Liver (tissue), 9 donors: ENCODE results near the gene NHP2. TPM values are rescaled to one million over a fixed set of nuclear protein-coding genes. Genes with fewer than 3 reads are reported as not detected.

ENCODE experiments used
- DNase-seq: peaks from one replicate; pipeline ENCODE4 v3.0.0-alpha.2; 2017; ENCODE audit warnings: low spot score
- H3K27ac ChIP-seq, 2 donors: one replicate each; pipeline ENCODE4 v1.7.0; 2013; ENCODE audit warnings: inconsistent platforms in 2 of 2, low read length in 2 of 2, control low read depth in 1 of 2, low read depth in 1 of 2, mild to moderate bottlenecking in 1 of 2
- H3K27me3 ChIP-seq, 4 donors: one replicate each; pipeline versions ENCODE4 v1.6.1 to v1.7.0; 2013; ENCODE audit warnings: low read length in 3 of 4, inconsistent platforms in 1 of 4, mild to moderate bottlenecking in 1 of 4, moderate library complexity in 1 of 4; ENCODE audit not compliant: control insufficient read depth in 4 of 4, insufficient read depth in 4 of 4
- H3K36me3 ChIP-seq, 4 donors: one replicate each; pipeline versions ENCODE4 v1.6.1 to v1.7.0; 2013; ENCODE audit warnings: low read length in 3 of 4, mild to moderate bottlenecking in 3 of 4, low read depth in 1 of 4, moderate library complexity in 1 of 4; ENCODE audit not compliant: control insufficient read depth in 4 of 4, insufficient read depth in 3 of 4
- H3K4me1 ChIP-seq, 4 donors: one replicate each; pipeline versions ENCODE4 v1.6.1 to v1.7.0; 2013; ENCODE audit warnings: low read length in 3 of 4, mild to moderate bottlenecking in 3 of 4, moderate library complexity in 1 of 4; ENCODE audit not compliant: control insufficient read depth in 4 of 4, insufficient read depth in 4 of 4
- H3K4me3 ChIP-seq, 3 donors: one replicate each; pipeline versions ENCODE4 v1.6.1 to v1.7.0; 2013; ENCODE audit warnings: low read length in 3 of 3, control low read depth in 1 of 3, low read depth in 1 of 3, mild to moderate bottlenecking in 1 of 3
- H3K9ac ChIP-seq, 2 donors: one replicate each; pipeline ENCODE4 v1.7.0; 2013; ENCODE audit warnings: low read length in 2 of 2, mild to moderate bottlenecking in 2 of 2, moderate library complexity in 2 of 2, control low read depth in 1 of 2, low read depth in 1 of 2
- H3K9me3 ChIP-seq, 4 donors: one replicate each; pipeline versions ENCODE4 v1.6.1 to v1.7.0; 2013; ENCODE audit warnings: low read length in 3 of 4; ENCODE audit not compliant: control insufficient read depth in 4 of 4
- EGR1 ChIP-seq, 2 donors: IDR thresholded peaks; 2 replicates each; pipeline ENCODE4 v1.6.1; 2016 to 2018; ENCODE audit warnings: antibody characterized with exemption in 2 of 2, low read depth in 2 of 2
- FOXA1 ChIP-seq: IDR thresholded peaks from 2 replicates; pipeline ENCODE4 v1.6.1; 2016; ENCODE audit warnings: antibody characterized with exemption
- FOXA2 ChIP-seq: IDR thresholded peaks from 2 replicates; pipeline ENCODE4 v1.6.1; 2016; ENCODE audit warnings: antibody characterized with exemption
- GABPA ChIP-seq, 2 donors: IDR thresholded peaks in 1 of 2; conservative IDR thresholded peaks in 1 of 2; 2 replicates each; pipeline ENCODE4 v1.6.1; 2016; ENCODE audit warnings: antibody characterized with exemption in 2 of 2, mild to moderate bottlenecking in 1 of 2, moderate library complexity in 1 of 2
- HNF4A ChIP-seq, 2 donors: conservative IDR thresholded peaks; 2 replicates each; pipeline ENCODE4 v1.6.1; 2016; ENCODE audit warnings: antibody characterized with exemption in 2 of 2, mild to moderate bottlenecking in 2 of 2
- HNF4G ChIP-seq: IDR thresholded peaks from 2 replicates; pipeline ENCODE4 v1.6.1; 2016; ENCODE audit warnings: antibody characterized with exemption
- JUND ChIP-seq, 2 donors: IDR thresholded peaks; 2 replicates each; pipeline ENCODE4 v1.6.1; 2016; ENCODE audit warnings: antibody characterized with exemption in 2 of 2
- NR2F2 ChIP-seq: IDR thresholded peaks from 2 replicates; pipeline ENCODE4 v1.6.1; 2016; ENCODE audit warnings: antibody characterized with exemption
- RAD21 ChIP-seq, 2 donors: IDR thresholded peaks; 2 replicates each; pipeline ENCODE4 v1.6.1; 2016; ENCODE audit warnings: antibody characterized with exemption in 2 of 2, mild to moderate bottlenecking in 2 of 2
- RXRA ChIP-seq, 2 donors: IDR thresholded peaks; 2 replicates each; pipeline ENCODE4 v1.6.1; 2017 to 2018; ENCODE audit warnings: antibody characterized with exemption in 2 of 2, mild to moderate bottlenecking in 1 of 2
- SP1 ChIP-seq: IDR thresholded peaks from 2 replicates; pipeline ENCODE4 v1.6.1; 2018; ENCODE audit warnings: antibody characterized with exemption, mild to moderate bottlenecking
- TAF1 ChIP-seq: conservative IDR thresholded peaks from 2 replicates; pipeline ENCODE4 v1.6.1; 2016; ENCODE audit warnings: antibody characterized with exemption, mild to moderate bottlenecking
- YY1 ChIP-seq: IDR thresholded peaks from 2 replicates; pipeline ENCODE4 v1.6.1; 2016; ENCODE audit warnings: antibody characterized with exemption, mild to moderate bottlenecking
- WGBS: extraction: QIAGEN DNeasy Blood & Tissue Kit; methylation state at CpG from one replicate; pipeline ENCODE4 v1.1.7; 2013; 5-methylcytosine and 5-hydroxymethylcytosine counted together
- polyA plus RNA-seq, 2 donors: library from polyadenylated mRNA; stranded (reverse) in 1 of 2; unstranded in 1 of 2; fragments of 200-250 nt in 1 of 2; fragments of >200 nt in 1 of 2; fragmentation: Nextera tagmentation in 1 of 2; extraction: Ambion mirVana in 1 of 2; gene quantifications; one replicate each; pipeline versions ENCODE4 v1.2.1 to v1.2.3, GENCODE V29; 2013 to 2015
- total RNA-seq, 2 donors: library from RNA; depleted of rRNA; stranded (reverse); fragments of >200 nt; gene quantifications; one replicate each; pipeline ENCODE4 v1.2.3, GENCODE V29; 2014
- TF ChIP-seq, protein P1 (sequence below): IDR thresholded peaks from 2 replicates; pipeline ENCODE4 v1.6.1; 2016; ENCODE audit warnings: antibody characterized with exemption
- TF ChIP-seq, protein P2 (sequence below): IDR thresholded peaks from 2 replicates; pipeline ENCODE4 v1.6.1; 2016; ENCODE audit warnings: antibody characterized with exemption, mild to moderate bottlenecking
- TF ChIP-seq, protein P3 (sequence below): IDR thresholded peaks from 2 replicates; pipeline ENCODE4 v1.6.1; 2016; ENCODE audit warnings: antibody characterized with exemption
- TF ChIP-seq, protein P4 (sequence below): fragments of 150-350 bp; IDR thresholded peaks from 2 replicates; pipeline ENCODE4 v1.5.1; 2017; ENCODE audit warnings: improper control_type of control experiment, low read depth, low read length; ENCODE audit not compliant: missing input control
- TF ChIP-seq, protein P5 (sequence below): IDR thresholded peaks from 2 replicates; pipeline ENCODE4 v1.6.1; 2016; ENCODE audit warnings: antibody characterized with exemption
- donor health status: healthy.
- donor health status: healthy.
- donor health status: healthy.
- donor health status: healthy.
- donor health status: healthy.

Gene NHP2
- total and polyA plus RNA-seq, 4 donors: 44.1 to 124 (median 62.6) TPM

DNA sequence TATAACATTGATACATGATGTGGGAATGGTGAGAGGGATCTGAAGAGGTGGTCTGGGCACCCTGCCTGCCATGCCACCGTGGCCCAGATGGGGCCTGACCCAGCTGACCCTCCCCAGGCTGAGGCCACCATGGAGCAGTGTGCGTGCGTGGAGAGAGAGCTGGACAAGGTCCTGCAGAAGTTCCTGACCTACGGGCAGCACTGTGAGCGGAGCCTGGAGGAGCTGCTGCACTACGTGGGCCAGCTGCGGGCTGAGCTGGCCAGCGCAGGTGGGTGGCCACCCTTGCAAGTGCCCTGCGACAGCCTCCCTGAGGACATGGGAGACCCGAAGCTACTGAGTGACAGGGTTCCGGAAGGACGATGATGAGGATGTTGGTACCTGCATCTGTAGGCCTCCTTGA, 15.7 kb downstream of the NHP2 start:
- Histone ChIP-seq H3K9me3 (no peaks in the 10 kb centered on the region), H3K36me3 (peaks cover 3 to 15% (median 10%) of the 10 kb centered on the region in 4 donors), H3K9ac (no peak overlapping the region), H3K4me3 (no peak overlapping the region), H3K27me3 (no peaks in the 10 kb centered on the region), H3K27ac (no peak overlapping the region), H3K4me1 (no peaks in the 10 kb centered on the region)
- 95% methylated on average over 12 of the region's 12 CpGs for WGBS
- no peak for TF ChIP-seq RXRA (IDR thresholded peaks at IDR 0.05)
- TF ChIP-seq HNF4G: no peak
- TF ChIP-seq, protein P1, sequence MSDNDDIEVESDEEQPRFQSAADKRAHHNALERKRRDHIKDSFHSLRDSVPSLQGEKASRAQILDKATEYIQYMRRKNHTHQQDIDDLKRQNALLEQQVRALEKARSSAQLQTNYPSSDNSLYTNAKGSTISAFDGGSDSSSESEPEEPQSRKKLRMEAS: no peak
- TF ChIP-seq, protein P2, sequence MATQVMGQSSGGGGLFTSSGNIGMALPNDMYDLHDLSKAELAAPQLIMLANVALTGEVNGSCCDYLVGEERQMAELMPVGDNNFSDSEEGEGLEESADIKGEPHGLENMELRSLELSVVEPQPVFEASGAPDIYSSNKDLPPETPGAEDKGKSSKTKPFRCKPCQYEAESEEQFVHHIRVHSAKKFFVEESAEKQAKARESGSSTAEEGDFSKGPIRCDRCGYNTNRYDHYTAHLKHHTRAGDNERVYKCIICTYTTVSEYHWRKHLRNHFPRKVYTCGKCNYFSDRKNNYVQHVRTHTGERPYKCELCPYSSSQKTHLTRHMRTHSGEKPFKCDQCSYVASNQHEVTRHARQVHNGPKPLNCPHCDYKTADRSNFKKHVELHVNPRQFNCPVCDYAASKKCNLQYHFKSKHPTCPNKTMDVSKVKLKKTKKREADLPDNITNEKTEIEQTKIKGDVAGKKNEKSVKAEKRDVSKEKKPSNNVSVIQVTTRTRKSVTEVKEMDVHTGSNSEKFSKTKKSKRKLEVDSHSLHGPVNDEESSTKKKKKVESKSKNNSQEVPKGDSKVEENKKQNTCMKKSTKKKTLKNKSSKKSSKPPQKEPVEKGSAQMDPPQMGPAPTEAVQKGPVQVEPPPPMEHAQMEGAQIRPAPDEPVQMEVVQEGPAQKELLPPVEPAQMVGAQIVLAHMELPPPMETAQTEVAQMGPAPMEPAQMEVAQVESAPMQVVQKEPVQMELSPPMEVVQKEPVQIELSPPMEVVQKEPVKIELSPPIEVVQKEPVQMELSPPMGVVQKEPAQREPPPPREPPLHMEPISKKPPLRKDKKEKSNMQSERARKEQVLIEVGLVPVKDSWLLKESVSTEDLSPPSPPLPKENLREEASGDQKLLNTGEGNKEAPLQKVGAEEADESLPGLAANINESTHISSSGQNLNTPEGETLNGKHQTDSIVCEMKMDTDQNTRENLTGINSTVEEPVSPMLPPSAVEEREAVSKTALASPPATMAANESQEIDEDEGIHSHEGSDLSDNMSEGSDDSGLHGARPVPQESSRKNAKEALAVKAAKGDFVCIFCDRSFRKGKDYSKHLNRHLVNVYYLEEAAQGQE: no peak
- TF ChIP-seq, protein P3, sequence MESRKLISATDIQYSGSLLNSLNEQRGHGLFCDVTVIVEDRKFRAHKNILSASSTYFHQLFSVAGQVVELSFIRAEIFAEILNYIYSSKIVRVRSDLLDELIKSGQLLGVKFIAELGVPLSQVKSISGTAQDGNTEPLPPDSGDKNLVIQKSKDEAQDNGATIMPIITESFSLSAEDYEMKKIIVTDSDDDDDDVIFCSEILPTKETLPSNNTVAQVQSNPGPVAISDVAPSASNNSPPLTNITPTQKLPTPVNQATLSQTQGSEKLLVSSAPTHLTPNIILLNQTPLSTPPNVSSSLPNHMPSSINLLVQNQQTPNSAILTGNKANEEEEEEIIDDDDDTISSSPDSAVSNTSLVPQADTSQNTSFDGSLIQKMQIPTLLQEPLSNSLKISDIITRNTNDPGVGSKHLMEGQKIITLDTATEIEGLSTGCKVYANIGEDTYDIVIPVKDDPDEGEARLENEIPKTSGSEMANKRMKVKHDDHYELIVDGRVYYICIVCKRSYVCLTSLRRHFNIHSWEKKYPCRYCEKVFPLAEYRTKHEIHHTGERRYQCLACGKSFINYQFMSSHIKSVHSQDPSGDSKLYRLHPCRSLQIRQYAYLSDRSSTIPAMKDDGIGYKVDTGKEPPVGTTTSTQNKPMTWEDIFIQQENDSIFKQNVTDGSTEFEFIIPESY: no peak
- TF ChIP-seq TAF1: no peak
- no peak for TF ChIP-seq FOXA1
- no peak for TF ChIP-seq HNF4A (conservative IDR thresholded peaks at IDR 0.05)
- TF ChIP-seq EGR1 (IDR thresholded peaks at IDR 0.05; ENCODE audit: low read depth in 2 of 2): no peak
- TF ChIP-seq, protein P4, sequence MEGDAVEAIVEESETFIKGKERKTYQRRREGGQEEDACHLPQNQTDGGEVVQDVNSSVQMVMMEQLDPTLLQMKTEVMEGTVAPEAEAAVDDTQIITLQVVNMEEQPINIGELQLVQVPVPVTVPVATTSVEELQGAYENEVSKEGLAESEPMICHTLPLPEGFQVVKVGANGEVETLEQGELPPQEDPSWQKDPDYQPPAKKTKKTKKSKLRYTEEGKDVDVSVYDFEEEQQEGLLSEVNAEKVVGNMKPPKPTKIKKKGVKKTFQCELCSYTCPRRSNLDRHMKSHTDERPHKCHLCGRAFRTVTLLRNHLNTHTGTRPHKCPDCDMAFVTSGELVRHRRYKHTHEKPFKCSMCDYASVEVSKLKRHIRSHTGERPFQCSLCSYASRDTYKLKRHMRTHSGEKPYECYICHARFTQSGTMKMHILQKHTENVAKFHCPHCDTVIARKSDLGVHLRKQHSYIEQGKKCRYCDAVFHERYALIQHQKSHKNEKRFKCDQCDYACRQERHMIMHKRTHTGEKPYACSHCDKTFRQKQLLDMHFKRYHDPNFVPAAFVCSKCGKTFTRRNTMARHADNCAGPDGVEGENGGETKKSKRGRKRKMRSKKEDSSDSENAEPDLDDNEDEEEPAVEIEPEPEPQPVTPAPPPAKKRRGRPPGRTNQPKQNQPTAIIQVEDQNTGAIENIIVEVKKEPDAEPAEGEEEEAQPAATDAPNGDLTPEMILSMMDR: no peak
- TF ChIP-seq FOXA2: no peak
- no peak for TF ChIP-seq NR2F2
- no peak for TF ChIP-seq GABPA (IDR thresholded peaks at IDR 0.05 in 1 of 2, conservative IDR thresholded peaks at IDR 0.05 in 1 of 2)
- no peak for TF ChIP-seq RAD21 (IDR thresholded peaks at IDR 0.05)
- no peak for TF ChIP-seq YY1
- no peak for TF ChIP-seq JUND (IDR thresholded peaks at IDR 0.05)
- no peak for DNase-seq

DNA sequence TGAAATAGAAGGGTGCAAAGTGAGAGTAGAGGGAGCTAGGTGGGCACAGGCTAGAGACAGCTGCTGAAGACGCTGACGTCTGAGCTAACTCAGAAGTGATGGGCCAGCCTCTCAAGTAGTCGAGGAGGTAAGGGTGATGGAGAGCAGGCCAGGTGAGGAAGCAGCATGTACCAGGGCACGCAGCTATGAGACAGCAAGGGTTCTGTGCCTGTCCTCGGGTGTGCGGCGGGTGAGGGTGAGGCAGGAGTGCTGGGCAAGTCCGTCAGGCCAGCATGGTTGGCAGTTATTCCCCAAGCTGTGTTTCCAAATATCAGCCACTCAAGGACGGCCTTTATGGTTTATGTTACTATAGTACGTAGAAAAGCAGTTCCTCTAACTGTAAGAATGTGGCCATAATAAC, 16.7 kb downstream of the NHP2 start:
- Histone ChIP-seq H3K36me3 (peaks cover 3 to 13% (median 8%) of the 10 kb centered on the region in 4 donors), H3K27me3 (no peaks in the 10 kb centered on the region), H3K4me3 (no peak overlapping the region), H3K9me3 (no peaks in the 10 kb centered on the region), H3K9ac (no peak overlapping the region), H3K4me1 (peaks cover 0 to 5% (median 3%) of the 10 kb centered on the region in 4 donors), H3K27ac (no peak overlapping the region)
- DNase-seq: no peak
- 87% methylated on average over 10 of the region's 10 CpGs for WGBS
- TF ChIP-seq RXRA (IDR thresholded peaks at IDR 0.05) (no peak), TAF1 (no peak), JUND (IDR thresholded peaks at IDR 0.05) (no peak), FOXA1 (no peak), HNF4A (conservative IDR thresholded peaks at IDR 0.05) (no peak), HNF4G (no peak), RAD21 (IDR thresholded peaks at IDR 0.05) (no peak), YY1 (no peak), EGR1 (IDR thresholded peaks at IDR 0.05; ENCODE audit: low read depth in 2 of 2) (no peak), SP1 (no peak), FOXA2 (no peak)
- TF ChIP-seq, protein P2: no peak
- TF ChIP-seq, protein P5, sequence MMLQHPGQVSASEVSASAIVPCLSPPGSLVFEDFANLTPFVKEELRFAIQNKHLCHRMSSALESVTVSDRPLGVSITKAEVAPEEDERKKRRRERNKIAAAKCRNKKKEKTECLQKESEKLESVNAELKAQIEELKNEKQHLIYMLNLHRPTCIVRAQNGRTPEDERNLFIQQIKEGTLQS: no peak
- TF ChIP-seq, protein P4: no peak
